NK-92 (cell line): ENCODE data around the gene SCYL2.
"Not testable (repeated sequence)": the region's sequence is repeated elsewhere in the genome, so short reads cannot be mapped to it uniquely, and the experiment has no call there.

Experiments
- DNase-seq: peaks from one replicate; lab custom pipeline; 2025; ENCODE audit not compliant: unreplicated experiment; lab: John Stamatoyannopoulos, UW

SCYL2 gene

DNA sequence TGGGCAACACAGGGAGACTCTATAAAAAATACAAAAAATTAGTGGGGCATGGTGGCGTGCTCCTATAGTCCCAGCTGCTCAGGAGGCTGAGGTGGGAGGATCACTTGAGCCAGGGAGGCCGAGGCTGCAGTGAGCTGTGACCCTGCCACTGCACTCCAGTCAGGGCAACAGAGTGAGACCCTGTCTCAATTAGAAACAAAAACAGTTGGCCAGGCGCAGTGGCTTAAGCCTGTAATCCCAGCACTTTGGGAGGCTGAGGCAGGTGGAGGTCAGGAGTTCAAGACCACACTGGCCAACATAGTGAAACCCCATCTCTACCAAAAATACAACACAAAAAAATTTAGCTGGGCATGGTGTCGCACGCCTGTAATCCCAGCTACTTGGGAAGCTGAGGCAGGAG lies 1.9 kb upstream of the SCYL2 start:
- DNase-seq, result not testable (repeated sequence)

DNA sequence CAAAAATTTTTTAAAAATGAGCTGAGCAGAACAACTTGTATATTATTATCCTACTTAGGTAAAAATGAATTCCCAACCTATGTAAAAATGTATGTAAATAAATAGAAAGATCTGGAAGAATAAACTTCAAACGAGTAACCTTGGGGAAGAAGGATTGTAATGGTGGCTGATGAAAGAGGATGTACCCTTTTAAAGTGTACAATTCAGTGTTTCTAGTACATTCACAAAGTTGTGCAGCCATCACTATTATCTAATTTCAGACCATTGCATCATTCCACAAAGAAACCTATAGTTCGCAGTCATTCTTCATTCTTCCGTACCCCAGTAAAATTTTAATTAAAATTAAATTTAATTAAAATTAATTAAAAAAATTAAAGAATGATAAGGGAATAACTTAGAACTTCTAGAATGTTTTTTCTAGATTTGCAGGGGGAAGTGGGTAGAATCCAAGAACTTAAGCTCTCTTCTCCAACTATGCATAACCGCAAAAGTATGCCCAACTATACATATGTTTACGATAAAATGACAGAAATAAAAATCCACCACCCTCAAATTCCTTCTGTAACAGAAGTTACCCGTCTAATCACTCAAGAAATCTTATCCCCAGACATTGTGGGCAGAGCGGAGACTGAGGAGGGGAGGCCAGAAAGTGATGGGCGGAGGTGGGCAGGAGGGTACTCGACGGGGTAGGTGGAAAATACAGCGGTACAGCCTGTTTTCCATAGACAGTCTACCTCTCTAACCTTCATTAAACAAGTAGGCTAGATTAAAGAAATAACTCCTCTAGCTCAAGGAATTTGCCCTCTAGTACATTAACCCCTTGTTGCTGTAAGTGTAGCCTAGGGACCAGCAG lies 1.0 kb upstream of the SCYL2 start:
- DNase-seq, result no peak

DNA sequence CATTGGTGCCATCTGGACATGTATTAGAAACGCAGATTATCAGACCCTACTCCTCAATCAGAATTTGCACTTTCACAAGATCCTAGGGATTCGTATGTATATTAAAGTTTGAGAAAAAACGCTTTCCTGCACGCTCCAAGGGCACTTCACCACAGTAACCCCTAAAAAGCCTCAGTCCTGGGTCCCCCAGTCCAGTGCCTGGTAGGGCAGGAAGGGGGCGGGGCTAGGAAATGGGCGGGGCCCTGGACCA lies 467 bp upstream of the SCYL2 start:
- DNase-seq, result peak; percentile 48

DNA sequence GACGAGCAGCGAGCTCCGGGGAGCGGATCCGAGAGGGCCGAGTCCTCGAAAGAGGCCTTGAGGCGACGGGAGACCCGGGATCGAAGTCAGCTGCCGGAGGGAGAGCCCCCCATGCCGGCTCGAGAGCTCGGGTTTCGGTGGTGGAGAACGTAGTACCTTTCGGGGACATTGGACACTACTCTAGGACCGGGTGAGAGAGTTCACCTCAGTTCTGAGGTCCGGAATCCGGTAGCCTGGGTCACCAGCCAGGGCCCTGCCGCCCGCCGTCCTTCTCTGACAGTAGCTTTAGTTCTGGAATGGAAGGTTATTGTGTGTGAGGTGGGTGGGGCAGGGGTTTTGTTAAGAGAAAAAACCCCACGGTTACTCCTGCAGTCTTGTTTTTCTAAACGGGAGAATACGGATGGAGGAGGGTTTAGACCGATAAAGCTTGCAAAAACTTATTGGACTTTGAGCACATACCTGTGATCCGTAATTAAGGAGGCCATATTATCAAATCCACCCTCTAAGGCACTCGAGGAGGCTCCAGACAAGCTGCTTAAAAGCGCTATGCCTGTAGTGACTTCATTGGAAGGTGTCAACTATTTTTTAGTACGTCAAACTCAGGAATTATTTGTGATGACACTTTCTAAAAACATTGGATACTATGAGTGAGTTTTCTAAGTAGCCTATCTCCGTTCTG lies 765 bp downstream of the SCYL2 start:
- no peak for DNase-seq

DNA sequence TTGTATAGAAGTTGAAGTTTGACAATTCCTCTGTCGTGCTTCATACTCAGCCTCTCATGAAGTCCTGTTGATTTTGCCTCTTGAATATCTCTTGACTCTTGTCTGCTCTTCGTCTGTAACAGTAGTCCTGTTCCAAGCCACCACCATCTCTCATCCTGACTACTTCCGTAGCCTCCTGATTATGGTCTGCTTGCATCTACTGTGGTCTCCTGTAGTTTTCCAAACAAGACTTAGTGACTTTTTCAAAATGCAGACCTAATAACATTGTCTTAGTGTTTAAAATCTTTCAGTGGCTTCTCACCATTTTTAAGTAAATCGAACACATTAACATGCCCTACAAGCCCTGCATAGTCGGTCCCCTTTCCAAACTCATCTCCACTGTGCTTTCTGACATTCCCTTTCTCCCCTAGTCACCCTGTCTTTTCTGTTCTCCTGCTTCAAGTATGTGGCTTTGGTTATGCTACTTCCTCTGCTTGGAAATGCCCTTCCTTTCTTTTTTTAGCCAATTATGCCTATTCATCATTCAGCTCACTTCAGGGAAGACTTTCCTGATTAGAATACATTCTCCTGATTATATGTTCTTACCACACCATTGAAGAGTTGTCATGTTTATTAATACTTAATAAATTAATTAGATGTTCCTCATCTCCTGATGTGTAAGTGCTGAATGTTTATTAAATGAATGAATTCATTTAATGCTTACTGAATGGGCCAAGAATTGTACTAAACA lies 2.0 kb downstream of the SCYL2 start:
- no peak for DNase-seq

DNA sequence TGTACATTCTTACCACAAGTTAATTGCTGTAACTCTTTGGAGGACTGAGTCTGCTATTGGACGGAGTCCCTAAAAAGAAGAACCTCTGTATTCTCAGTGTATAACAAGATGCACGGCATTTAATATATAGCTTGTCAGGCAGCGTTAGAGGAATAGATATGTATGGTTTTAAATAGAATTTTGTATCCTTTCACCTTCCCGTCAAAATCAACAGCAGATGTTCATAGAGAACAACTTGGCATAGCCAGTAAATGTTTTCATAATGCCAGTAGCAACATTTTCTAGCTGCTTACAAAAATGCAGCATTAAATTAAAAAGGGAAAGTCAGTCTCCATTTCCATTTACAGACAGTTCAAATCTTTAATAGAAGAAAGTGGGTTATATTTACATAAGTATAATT lies 6.8 kb downstream of the SCYL2 start:
- DNase-seq, result no peak

DNA sequence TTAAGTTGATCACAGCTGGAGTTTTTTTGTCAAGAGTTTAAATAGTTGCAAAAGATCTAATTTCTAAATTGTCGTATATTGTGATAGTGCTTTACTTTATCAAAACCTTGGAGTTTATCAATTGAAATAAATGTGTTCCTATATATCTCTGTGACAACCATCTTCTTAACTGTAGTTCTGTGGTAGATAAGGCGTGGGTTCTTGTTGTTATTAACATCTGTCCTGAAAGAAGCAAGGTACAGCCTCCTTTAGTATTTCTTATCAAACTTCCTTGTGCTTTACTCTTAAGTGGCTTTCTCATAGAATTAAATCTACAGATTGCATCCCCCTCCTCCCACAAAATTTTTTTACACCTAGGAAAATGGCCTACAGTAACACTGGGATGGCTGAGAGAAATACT lies 7.3 kb downstream of the SCYL2 start:
- DNase-seq, result no peak

DNA sequence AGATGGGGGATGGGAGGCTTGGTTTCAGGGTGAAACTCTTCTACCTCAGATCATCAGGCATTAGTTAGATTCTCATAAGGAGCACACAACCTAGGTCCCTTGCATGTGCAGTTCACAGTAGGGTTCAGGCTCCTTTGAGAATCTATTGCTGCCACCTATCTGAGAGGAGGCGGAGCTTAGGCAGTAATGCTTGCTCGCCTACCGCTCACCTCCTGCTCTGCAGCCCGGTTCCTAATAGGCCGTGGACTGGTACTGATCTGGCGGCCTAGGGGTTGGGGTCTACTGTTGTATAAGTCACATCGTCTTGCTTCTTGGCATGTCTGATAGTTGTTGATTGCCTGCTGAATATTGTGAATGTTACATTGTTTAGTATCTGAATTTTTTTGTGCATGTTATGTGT lies 12.2 kb downstream of the SCYL2 start:
- DNase-seq, result no peak

DNA sequence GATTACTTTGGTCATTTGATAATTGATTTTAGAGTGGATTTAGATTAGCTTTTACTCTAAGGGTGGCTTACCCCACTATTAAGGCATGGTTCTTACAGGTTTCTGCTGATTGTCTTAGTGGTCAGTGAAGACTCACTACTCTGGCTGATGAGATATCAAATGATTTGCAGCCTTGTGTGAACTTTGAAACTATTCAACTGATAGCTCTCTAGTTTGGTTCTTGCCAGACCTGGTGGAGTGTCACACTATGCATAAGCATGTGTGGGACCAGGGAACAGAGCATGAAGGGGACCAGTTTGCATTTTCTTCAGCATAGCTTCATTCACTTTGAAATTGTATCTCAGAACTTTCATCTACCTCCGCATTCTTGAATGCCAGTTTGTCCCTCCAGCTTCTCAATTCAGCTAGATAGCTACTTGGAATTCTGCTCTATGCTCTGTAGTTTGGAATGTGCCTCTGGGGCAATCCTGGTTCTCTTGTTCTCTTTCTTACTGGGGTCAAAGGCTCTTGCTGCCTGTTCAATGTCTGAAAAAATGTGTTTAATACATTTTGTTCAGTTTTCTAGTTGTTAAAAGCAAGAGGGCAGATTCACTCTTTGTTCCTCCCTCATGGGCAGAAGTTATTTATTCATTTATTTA lies 12.7 kb downstream of the SCYL2 start:
- no peak for DNase-seq

DNA sequence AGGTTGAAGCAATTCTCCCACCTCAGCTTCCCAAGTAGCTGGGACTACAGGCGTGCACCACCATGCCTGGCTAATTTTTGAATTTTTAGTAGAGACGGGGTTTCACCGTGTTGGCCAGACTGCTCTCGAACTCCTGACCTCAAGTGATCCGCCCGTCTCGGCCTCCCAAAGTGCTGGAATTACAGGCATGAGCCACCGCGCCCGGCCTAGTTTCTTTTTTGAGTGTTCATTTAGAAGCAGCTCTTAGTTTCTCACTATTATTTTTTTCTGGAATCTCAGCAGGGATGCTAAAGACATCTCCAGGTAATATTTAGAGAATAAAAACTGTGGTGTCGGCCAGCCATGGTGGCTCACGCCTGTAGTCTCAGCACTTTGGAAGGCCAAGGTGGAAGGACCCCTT lies 17.6 kb downstream of the SCYL2 start:
- not testable (repeated sequence) for DNase-seq

DNA sequence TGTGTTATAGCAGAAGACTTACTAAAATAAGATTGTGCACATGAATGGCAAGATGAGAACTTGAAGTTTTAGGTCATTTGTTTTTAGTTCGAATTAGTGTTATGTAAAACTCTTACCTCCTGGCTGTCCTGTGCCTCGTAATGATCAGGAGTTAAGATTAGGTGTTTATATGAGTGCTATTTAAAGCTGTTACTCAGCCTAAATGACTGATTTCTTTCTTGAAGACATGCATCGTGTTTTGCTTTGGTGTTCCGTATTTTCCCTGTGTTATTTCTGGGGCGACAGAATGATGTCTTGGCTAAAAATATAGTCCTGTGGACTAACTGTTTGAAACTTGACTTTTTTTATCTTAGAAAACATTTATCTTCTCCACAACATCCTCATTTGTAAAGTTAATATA lies 22.1 kb downstream of the SCYL2 start:
- no peak for DNase-seq

DNA sequence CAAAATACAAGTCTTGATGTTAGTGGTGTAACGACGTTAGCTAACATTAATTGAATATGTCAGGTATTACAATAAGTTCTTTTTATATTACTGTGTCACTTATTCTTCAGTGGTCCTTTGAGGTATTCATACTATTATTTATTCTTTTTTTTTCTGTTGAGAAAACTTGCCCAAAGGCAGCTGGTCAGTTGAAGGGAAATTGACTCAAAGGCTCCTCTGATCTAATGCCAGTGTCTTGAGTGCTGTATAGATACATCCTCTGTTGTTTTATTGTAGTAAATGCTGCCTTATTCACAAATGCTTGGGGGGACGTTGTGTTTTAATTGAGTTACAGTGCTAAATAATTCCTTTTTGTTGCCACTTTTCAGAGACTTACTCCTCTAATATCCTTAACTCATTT lies 23.0 kb downstream of the SCYL2 start:
- DNase-seq, result no peak

DNA sequence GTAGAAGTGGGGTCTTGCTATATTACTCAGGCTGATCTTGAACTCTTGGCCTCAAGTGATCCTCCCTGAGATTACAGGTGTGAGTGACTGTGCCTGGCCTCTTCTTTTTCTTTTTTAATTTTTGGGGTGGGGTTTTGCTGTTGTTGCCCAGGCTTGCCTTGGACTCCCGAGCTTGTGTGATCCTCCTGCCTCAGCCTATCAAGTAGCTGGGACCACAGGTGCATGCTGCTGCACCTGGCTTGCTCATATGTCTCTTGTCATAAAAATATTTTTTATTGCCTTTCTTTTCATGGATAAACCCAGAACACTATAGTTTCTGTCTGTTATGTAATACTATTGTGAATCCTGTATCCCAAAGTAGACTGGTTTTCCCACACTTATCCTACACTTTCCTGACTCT lies 26.0 kb downstream of the SCYL2 start:
- no peak for DNase-seq

DNA sequence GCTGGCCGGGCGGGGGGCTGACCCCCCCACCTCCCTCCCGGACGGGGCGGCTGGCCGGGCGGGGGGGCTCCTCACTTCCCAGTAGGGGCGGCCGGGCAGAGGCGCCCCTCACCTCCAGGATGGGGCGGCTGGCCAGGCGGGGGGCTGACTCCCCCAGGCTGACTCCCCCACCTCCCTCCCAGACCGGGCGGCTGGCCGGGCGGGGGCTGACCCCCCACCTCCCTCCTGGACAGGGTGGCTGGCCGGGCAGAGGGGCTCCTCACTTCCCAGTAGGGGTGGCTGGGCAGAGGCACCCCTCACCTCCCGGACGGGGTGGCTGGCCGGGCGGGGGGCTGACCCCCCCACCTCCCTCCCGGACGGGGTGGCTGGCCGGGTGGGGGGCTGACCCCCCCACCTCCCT lies 27.4 kb downstream of the SCYL2 start:
- not testable (repeated sequence) for DNase-seq

DNA sequence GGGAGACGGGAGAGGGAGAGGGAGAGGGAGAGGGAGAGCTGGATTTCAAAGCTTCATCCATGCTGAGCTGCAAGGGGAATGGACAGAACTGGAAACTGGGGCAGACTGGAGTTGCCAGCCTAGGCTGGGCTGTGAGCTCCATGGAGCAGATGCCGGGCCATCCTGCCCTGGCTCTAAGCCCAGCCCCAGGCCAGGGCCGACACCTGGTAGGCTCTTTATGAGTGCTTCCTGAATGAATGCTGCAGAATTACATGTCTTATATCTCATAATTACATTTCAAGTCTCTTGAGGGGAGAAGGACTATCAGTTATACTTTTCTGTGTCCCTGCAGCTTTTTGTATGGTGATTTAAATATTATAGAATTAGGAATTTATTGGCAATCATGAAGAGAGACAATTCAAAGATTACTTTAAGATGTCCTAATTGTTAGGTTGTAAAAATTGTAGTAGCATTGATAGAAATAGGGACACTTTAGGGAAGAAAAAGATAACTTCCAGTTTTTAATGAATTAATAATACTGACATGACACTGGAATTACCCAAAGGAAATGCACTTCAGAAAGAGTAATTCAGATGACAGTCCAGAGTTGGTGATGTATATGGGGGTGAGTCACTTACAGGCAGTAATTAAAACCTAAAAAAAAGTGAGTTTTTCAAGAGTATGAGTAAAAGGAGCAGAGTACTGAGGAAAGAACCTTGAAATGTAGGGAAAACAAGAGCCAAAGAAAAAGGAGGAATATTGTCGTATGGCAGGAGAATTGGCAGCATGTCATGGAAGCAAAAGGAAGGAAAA lies 29.0 kb downstream of the SCYL2 start:
- no peak for DNase-seq

DNA sequence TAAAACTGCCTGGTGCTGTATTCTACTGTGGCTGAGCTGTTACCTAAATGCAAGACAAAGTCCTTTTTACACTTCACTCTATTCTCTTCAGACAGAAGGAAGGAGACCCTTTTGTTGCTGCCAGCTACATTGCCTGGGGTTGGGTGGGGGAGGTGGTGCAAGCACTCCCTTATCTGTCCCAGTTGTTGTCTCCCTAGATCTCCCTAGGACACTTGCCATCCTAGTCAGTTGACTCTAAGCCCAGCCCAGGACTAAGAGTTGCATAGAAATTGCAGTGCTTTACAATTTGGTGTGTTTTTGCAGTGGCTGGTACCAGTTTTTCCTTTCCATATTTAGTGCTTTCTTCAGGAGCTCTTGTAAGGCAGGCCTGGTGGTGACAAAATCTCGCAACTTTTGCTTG lies 35.1 kb downstream of the SCYL2 start:
- DNase-seq, result no peak

DNA sequence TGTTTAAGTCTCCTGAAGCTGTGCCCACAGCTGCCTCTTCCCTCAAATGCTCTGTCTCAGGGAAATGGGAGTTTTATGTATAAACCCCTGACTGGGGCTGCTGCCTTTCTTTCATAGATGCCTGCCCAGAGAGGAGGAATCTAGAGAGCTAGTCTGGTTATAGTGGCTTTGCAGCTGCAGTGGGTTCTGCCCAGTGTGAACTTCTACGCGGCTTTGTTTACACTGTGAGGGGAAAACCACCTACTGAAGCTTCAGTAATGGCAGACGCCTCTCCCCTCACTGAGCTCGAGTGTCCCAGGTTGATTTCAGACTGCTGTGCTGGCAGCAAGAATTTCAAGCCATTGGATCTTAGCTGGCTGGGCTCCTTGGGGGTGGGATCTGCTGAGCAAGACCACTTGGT lies 36.9 kb downstream of the SCYL2 start:
- no peak for DNase-seq

DNA sequence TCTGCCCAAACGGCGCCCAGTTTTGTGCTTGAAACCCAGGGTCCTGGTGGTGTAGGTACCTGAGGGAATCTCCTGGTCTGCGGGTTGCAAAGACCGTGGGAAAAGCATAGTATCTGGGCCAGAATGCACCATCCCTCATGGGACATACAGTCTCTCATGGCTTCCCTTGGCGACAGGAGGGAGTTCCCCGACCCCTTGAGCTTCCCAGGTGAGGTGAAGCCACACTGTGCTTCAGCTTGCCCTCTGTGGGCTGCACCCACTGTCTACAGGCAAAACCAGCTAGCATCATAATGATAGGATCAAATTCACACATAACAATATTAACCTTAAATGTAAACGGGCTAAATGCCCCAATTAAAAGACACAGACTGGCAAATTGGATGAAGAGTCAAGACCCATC lies 37.4 kb downstream of the SCYL2 start:
- DNase-seq, result not testable (repeated sequence)

DNA sequence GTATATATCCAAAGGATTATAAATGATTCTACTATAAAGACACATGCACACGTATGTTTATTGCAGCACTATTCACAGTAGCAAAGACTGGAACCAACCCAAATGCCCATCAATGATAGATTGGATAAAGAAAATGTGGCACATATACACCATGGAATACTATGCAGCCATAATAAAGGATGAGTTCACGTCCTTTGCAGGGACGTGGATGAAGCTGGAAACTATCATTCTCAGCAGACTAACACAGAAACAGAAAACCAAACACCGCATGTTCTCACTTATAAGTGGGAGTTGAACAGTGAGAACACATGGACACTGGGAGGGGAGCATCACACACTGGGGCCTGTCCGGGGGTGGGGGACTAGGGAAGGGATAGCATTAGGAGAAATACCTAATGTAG lies 41.2 kb downstream of the SCYL2 start:
- DNase-seq, result not testable (repeated sequence)

DNA sequence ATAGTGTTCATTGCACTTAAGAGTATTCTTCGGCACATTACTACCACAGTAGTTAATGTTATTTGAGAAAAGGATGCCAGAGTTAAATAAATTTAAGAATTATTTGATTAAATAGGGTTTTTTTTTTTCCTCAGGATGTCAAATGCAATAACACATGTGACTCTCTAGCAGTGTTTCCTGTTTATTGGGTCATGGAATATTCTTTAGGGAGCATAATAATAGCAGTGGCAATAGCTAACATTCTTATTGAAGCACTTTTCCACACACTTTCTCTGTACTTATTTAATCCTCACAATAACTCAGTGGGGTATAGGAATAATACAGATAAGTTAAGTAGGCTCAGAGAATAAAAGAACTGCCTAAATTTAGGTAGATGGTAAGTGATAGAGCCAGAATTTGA lies 44.3 kb downstream of the SCYL2 start:
- no peak for DNase-seq

DNA sequence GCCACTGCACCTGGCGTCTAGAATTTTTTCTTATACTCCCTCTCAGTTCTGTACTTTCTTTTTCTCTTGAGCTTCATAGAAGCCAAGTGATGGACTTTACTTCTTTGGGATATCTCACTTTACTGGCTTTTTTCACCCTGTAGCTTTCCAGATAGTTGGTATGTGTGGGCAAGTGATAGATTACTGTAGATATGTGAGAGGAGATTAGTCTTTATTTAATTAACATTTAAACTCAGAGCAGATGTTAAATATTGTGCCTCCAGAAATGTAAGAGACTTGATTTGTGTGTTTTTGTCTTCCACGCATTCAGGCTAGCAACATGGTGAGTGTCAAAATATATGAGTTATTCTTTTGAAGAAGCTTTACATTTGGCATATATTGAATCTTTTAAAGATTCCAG lies 50.4 kb downstream of the SCYL2 start:
- no peak for DNase-seq
